ENCODE data around the gene PGAM2. TPM values are rescaled to one million over a fixed set of nuclear protein-coding genes. Genes with fewer than 3 reads are reported as not detected.

The PGAM2 gene
- total and polyA plus RNA-seq, 7 donors: 214 to 1,581 (median 333) TPM

DNA sequence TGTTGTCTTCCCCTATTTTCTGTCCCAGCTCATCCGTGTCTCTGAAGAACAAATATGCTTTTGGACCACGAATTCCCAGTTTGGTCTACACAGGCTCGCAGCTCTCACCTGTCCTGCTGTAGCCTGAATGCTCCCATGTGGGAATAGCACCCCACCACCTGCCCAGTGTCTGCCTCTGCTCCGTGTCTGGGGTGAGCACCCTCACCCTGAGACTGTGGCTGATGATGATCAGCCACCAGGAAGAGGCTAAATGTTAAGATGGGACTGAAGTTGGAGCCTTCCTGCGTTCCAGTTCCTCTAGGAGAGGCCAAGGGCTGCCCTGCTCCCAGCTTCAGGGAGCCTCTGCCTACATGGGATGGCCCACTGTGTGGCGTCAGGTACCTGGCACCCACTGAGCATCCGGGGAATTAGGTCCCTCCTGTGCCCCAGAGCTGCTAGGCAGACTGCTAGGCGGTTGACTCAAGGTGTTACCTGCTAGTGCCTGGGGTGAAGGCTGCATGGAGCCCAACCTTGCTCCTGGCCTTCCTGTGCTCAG is 3.7 kb downstream of the PGAM2 start:
- Histone ChIP-seq H3K9me3 (no peaks in the 10 kb centered on the region), H3K36me3 (ENCODE audit: insufficient read depth in 1 of 2, low read depth in 1 of 2) (peaks cover 2 to 55% of the 10 kb centered on the region in 2 donors), H3K27ac (peak overlapping the region; percentile 53), H3K4me1 (peaks cover 52% of the 10 kb centered on the region), H3K4me3 (no peak overlapping the region), H3K27me3 (ENCODE audit: insufficient read depth in 3 of 3, low read length in 2 of 3) (no peaks in the 10 kb centered on the region)
- DNase-seq: peak in 1 of 2 donors; percentile 19
- intact Hi-C loops (cut with DNase I): no loop called here
- no peak for ATAC-seq
- TF ChIP-seq, protein P1, sequence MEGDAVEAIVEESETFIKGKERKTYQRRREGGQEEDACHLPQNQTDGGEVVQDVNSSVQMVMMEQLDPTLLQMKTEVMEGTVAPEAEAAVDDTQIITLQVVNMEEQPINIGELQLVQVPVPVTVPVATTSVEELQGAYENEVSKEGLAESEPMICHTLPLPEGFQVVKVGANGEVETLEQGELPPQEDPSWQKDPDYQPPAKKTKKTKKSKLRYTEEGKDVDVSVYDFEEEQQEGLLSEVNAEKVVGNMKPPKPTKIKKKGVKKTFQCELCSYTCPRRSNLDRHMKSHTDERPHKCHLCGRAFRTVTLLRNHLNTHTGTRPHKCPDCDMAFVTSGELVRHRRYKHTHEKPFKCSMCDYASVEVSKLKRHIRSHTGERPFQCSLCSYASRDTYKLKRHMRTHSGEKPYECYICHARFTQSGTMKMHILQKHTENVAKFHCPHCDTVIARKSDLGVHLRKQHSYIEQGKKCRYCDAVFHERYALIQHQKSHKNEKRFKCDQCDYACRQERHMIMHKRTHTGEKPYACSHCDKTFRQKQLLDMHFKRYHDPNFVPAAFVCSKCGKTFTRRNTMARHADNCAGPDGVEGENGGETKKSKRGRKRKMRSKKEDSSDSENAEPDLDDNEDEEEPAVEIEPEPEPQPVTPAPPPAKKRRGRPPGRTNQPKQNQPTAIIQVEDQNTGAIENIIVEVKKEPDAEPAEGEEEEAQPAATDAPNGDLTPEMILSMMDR (IDR thresholded peaks at IDR 0.05): no peak
- WGBS, 3 donors: 65 to 78% (median 67%) methylated on average over 8 of the region's 8 CpGs

DNA sequence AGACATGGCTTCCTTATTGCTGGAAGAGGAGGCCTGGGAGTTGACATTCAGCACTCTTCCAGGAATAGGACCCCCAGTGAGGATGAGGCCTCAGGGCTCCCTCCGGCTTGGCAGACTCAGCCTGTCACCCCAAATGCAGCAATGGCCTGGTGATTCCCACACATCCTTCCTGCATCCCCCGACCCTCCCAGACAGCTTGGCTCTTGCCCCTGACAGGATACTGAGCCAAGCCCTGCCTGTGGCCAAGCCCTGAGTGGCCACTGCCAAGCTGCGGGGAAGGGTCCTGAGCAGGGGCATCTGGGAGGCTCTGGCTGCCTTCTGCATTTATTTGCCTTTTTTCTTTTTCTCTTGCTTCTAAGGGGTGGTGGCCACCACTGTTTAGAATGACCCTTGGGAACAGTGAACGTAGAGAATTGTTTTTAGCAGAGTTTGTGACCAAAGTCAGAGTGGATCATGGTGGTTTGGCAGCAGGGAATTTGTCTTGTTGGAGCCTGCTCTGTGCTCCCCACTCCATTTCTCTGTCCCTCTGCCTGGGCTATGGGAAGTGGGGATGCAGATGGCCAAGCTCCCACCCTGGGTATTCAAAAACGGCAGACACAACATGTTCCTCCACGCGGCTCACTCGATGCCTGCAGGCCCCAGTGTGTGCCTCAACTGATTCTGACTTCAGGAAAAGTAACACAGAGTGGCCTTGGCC is 4.3 kb downstream of the PGAM2 start:
- no peak overlapping the region for H3K4me3 ChIP-seq
- H3K36me3 ChIP-seq (ENCODE audit: insufficient read depth in 1 of 2, low read depth in 1 of 2): peaks cover 2 to 61% of the 10 kb centered on the region in 2 donors
- no peaks in the 10 kb centered on the region for H3K9me3 ChIP-seq
- H3K27ac ChIP-seq: no peak overlapping the region
- TF ChIP-seq, protein P1 (IDR thresholded peaks at IDR 0.05): no peak
- H3K27me3 ChIP-seq (ENCODE audit: insufficient read depth in 3 of 3, low read length in 2 of 3): no peaks in the 10 kb centered on the region
- H3K4me1 ChIP-seq: peaks cover 46% of the 10 kb centered on the region
- intact Hi-C loops (cut with DNase I): no loop called here
- DNase-seq (peak; percentile 7 to 24), ATAC-seq (no peak)
- WGBS, 3 donors: 46 to 73% (median 47%) methylated on average over 8 of the region's 8 CpGs

DNA sequence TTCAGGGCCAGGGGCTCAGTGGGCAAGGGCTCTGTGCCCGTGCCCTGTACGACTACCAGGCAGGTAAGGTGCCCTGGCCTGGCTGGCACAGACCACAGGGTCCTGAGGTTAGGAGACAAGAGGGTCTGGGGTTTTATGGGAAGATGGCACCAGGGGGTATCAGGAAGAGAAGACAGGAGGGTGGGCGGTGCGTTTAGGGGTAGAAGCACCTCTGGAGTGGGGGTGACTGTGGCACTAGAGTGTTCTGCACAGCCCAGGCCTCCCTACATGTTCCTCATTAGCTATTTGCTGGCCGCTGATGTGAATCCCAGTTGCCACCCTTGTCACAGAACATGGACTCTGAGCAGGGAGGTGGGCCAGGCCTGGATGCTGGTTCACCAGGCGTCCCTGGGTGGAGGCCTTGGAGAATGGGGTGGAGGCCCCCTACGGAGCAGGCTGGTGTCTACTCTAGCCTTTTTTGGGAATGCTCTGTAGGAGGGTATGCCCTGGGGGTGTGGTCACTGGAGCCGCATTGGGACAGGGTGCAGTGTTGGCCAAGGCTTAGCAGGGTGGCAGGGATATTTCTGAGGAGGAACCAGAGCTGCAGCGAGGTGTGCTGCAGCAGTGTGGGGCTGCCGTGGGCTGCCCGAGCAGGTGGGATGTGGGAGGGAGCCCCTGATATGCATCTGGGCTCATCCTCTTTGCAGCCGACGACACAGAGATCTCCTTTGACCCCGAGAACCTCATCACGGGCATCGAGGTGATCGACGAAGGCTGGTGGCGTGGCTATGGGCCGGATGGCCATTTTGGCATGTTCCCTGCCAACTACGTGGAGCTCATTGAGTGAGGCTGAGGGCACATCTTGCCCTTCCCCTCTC is 5.0 kb downstream of the PGAM2 start:
- H3K27me3 ChIP-seq (ENCODE audit: insufficient read depth in 3 of 3, low read length in 2 of 3): no peaks in the 10 kb centered on the region
- intact Hi-C loops (cut with DNase I): no loop called here
- 44 to 80% (median 52%) methylated on average over 21 of the region's 21 CpGs for WGBS, 3 donors
- peak; percentile 5 to 36 for DNase-seq
- H3K9me3 ChIP-seq: no peaks in the 10 kb centered on the region
- ATAC-seq: no peak
- no peak overlapping the region for H3K4me3 ChIP-seq
- no peak overlapping the region for H3K27ac ChIP-seq
- peaks cover 2 to 65% of the 10 kb centered on the region in 2 donors for H3K36me3 ChIP-seq (ENCODE audit: insufficient read depth in 1 of 2, low read depth in 1 of 2)
- H3K4me1 ChIP-seq: peaks cover 39% of the 10 kb centered on the region
- TF ChIP-seq, protein P1 (IDR thresholded peaks at IDR 0.05): no peak

DNA sequence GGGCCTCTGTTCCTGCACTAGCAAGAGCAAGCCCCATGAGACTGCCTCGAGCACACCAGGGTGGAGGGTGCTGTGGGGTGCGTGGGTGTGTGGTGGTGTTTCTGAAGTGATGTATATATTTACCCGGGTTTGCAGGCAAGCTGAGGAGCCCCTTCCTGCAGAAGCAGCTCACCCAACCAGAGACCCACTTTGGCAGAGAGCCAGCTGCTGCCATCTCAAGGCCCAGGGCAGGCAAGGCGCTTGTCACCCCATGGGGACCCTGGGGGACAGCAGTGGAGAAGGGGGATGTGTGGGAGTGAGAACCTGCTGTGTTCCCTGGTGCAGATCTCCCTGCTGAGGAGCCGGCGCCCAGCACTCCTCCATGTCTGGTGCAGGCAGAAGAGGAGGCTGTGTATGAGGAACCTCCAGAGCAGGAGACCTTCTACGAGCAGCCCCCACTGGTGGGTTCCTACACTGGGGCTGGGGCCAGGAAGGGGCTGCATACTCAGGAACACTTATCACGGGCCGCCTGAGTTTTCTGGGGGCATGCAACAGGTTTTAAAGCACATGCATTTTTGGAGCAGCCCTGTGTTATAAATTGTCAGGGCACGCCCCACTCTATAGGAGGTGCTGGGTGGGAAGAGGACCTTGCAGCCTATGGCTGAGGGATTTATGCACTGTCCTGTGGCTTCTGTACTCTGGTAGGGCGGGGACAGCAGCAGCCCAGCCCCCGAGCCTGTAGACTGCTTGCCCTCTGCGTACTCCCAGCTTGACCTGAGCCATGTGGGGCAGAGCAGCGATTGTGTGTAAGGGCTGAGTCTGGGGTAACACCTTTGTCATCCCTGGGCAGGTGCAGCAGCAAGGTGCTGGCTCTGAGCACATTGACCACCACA is 5.9 kb downstream of the PGAM2 start:
- peak; percentile 8 to 36 for DNase-seq
- 70 to 89% (median 78%) methylated on average over 14 of the region's 14 CpGs for WGBS, 3 donors
- H3K27ac ChIP-seq: no peak overlapping the region
- ATAC-seq: no peak
- H3K36me3 ChIP-seq (ENCODE audit: insufficient read depth in 1 of 2, low read depth in 1 of 2): peaks cover 2 to 73% of the 10 kb centered on the region in 2 donors
- TF ChIP-seq, protein P1 (IDR thresholded peaks at IDR 0.05): no peak
- no peaks in the 10 kb centered on the region for H3K27me3 ChIP-seq (ENCODE audit: insufficient read depth in 3 of 3, low read length in 2 of 3)
- intact Hi-C loops (cut with DNase I): no loop called here
- H3K4me3 ChIP-seq: no peak overlapping the region
- peaks cover 35% of the 10 kb centered on the region for H3K4me1 ChIP-seq
- no peaks in the 10 kb centered on the region for H3K9me3 ChIP-seq

Data from psoas muscle (tissue), 8 donors.